NCI-H446 (cell line): ENCODE data around the gene PSMD6.
A peak's percentile ranks its signal among the peaks of the same experiment; 100 is the strongest.

Experiments used
- DNase-seq, 2 experiments: peaks; one replicate each; lab custom pipeline; 2025; lab: John Stamatoyannopoulos, UW

The PSMD6 gene

GRCh38 chr3:64008487-64009351, 14.6 kb downstream of the PSMD6 start:
- no peak for DNase-seq

- no peak for DNase-seq
Measured at GRCh38 chr3:64008017-64008416, 15.3 kb downstream of the PSMD6 start.

DNA sequence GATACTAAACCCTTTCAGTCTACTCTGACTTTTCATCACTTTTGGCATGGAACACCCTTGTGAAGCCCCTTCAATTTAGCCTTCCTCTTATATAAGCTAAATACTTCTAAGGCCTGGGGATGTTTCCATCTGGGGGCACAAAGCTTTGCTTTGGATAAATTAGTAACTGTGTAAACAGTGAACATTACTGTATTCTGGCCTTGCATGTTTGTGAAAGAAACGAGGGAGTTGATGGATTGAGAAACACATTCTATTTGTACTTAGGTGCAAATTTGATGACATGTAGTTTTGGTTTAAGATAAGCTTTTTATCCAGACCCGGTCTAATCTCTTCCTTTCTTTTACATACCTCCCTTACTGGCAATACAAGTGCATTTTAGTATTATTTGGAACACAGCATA, 19.7 kb downstream of the PSMD6 start:
- DNase-seq: no peak

DNA sequence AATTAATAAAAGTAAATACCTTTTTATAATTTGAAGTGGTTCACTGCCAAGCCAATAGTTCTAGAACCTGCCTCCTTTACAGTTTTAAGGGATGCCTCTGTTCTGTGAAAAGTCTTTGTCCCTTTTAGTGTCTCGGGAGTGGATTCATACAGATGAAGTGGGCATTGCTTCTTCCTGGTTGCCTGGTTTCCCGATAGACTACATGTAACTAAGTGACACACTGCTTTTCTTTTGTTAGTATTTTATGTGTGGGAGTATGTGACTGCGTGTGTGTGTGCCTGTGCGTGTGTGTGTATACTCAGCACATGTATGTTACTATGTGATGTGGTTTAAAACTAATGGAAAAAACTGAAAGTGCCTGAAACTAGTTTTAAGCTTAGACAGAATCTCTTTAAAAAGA, 21.1 kb downstream of the PSMD6 start:
- DNase-seq: no peak

DNA sequence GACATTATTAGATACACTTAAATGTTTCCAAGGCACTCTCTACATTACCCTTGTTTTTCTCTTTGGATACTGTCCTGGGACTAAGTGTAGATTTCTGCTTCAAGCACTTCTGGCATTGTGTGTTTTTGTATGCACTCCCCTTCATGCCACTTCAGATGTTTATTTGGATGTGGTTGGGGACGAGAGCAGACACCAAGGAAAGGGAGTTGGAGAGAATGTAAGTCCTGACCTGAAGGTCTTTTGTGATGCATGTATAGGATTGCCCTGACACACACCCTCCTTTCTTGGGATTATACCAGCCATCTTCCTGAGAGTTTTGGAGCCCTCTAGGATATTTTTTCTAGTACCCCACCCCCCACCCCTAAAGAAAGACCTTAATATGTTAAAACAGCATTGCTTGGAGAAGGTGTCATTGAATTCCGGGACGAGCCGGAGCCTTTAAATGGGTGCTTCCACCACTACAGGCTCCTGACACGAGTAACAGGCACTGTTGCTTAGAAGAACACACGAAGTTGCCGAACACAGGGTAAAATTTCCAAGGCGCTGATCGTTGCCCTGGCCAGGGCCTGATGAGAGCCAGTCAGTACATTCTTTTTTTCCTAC, 22.7 kb downstream of the PSMD6 start:
- no peak for DNase-seq

GRCh38 chr3:63998852-63999754, 24.2 kb downstream of the PSMD6 start:
- DNase-seq: no peak

DNA sequence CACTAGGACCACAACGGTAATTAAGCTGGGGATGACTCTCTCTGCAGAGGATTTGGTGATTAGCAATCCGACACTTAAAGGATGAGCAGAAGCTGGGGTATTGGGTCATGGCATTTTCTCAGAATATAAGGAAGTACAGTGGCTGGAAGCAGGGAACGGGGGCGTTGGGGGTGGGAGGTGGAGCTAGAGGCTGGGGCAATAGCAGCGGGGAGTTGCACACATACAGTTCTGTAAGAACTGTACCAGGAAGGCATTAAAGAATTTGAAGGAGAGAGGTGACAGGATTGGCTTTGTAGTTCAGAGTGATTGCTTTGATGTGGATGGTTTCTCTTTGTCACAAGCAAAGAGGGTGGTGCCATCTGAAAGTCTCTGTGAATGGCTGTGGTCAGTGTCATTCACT, 28.2 kb downstream of the PSMD6 start:
- no peak for DNase-seq

DNA sequence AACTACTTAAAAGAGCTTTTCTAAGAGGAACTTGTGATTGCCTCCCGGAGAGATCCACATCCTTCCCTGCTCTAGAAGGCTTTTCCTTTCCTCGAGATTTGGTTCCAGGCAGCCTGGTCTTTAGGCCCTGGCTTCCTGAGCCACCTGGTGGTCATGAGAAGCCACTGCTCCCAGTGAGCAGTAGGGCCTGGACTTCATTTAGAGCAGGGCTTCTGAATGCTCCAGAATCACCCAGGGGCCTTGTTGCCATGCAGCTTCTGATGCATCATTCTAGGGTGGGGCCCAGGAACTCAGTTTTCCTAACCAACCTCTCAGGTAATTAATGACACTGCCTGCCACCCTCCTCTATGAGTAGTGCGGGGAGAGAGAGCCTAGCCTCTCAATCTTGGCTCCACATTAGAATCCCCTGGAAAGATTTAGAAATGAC, 29.6 kb downstream of the PSMD6 start:
- peak; percentile 0 to 59 for DNase-seq

- no peak for DNase-seq
Measured at GRCh38 chr3:63992516-63993209, 30.6 kb downstream of the PSMD6 start.

DNA sequence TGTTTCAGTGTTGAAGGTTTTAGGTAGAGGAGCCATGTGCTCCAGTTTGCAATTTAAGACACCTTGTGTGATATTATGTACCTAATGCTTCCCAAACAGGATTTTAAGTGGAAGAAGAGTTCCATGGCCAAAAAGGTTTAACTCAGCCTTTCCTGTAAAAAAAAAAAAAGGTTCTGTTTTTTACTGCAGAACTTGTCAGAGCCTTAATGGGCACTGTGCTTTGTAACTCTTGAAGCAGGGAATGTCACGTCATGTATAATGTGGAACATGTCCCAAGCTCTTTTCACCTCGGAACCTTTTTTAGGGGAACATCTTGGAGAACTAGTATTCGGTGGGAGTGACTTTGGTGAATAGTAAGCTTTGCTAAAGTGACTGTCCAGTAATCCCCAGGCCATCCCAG, 31.6 kb downstream of the PSMD6 start:
- no peak for DNase-seq

GRCh38 chr3:63990733-63991132, 32.6 kb downstream of the PSMD6 start:
- DNase-seq: no peak

DNA sequence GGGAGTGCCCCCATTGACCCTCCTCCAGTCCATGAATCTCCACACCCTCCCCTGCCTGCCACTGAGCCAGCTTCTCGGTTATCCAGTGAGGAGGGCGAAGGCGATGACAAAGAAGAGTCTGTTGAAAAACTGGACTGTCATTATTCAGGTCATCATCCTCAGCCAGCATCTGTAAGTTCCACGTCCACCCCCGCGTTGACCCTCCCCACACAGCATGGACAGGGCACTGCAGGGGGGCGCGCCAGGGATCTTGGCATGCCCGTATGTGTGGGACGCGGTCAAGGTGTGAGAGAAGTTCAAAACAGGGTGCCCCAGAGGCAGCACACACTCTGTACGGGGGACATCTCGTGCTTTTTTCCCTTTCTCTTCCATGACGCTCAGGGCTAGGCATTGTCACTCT, 33.1 kb downstream of the PSMD6 start:
- DNase-seq: no peak

GRCh38 chr3:63988943-63989342, 34.4 kb downstream of the PSMD6 start:
- DNase-seq: no peak

- DNase-seq: no peak
Measured at GRCh38 chr3:63986831-63987230, 36.5 kb downstream of the PSMD6 start.

- DNase-seq: no peak
Measured at GRCh38 chr3:63986146-63986545, 37.1 kb downstream of the PSMD6 start.

DNA sequence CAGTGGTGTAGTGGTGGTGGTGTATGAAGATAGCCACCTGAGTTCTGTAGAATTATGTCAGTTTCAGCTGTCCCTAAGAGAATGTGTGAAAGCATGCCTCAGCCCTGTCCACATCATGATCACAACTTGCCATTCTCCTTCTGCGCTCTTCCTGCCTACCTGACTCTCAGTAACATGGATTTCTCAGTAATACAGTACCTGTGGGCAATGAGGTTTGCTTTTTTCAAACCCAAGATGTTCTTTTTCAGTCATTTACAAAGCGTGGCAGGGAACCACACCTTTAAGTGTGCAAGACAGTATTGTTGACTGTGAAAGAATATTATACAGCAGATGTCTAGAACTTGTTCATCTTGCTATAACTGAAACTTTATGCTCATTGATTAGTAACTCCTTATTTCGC, 38.9 kb downstream of the PSMD6 start:
- DNase-seq: no peak

DNA sequence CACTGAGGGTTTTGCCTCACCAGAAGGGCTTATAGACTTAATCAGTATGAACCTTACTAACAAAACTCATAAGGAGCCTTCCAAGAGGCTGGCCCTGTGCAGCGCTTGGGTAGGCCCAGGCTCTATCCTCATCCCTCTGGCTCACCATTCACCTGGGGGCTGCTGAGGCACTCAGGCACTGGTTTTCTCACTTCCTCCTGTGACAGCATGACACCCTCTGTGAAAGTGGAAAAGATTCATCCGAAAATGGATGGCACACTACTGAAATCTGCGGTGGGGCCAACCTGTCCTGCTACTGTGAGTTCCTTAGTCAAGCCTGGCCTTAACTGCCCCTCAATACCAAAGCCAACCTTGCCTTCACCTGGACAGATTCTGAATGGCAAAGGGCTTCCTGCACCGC, 41.3 kb downstream of the PSMD6 start:
- DNase-seq: no peak

DNA sequence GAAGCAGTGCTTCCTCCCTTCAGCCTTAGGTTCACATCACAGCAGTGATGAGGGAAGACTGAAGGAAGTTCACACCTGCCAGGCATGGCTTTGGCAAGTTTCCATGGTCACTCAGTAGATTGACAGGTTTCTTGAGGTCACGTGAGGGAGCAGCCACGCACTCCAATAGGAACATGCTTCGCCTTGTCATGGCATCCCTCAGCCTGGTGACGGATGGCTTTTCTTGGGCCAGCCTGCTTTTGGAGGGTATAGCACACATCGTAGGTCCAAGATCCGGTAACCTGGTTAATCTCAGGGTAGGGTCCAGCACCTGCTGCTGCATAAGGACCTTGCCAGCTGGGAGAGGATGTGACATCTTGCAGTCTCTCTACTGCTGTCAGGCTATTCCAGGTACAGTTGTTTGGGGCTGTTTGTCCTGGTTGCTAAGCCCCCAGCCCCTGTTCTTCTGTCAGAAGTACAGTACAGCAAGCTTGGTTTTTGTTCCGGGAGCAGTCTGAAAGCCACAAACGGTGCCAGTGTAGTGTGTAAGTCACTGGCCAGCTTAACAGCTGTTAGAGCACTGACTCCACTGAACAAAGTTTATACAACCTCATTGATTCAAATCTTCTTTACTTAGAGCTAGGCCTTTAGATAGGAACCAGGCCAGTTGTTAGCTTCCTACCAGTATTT, 42.3 kb downstream of the PSMD6 start:
- no peak for DNase-seq

DNA sequence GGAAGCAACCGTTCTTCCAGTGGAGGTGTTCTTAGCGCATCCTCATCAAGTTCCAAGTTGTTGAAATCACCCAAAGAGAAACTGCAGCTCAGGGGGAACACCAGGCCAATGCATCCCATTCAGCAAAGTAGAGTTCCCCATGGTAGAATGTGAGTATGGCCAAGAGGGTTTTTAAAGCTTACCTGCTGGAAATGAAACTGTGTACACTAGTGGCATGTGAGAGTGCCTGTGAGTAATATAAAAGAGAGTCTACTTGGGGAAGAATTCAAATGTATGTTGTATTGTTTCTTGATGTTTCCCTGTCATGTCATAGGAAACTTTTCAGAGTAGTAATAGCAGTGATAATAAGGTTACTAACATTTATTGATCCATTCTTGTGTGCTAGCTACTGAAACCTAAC, 43.3 kb downstream of the PSMD6 start:
- no peak for DNase-seq

DNA sequence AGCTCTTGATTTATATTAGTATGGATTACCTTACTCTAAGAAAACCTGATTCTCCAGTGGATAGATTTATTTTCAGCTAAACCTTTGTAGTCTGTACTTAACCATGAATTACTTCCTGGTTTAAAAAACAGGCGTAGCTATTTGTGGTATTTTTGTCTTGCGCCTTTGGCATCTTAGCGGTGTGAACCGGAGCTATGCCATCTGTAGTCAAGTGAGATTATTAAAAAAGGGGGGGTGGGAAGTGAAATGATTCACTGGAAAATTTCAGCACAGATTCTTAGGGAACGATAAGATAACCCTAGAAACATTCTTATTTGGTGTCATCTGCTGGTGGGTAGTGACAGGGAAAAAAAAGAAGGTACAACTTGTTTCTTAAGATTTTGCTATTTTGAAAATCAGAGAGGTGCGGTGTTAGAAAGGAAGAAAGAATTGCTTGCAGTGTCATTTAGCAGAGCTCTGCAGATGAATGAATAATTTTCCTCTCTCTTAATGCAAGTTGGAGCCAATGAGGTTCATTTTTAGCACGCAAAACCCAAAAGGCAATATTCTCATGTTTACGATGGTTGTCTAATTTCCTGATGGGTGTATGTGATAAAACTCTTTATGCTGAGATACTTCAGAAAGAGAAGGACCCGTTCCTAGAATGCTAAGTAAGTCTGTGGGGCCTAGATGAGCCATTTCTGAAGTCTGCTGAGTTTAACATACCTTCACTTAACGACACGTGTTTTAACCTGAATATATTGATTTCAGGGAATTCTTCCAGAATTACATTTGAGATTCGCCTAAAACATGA, 44.0 kb downstream of the PSMD6 start:
- no peak for DNase-seq

- no peak for DNase-seq
Measured at GRCh38 chr3:63977893-63978292, 45.4 kb downstream of the PSMD6 start.
